ENCODE data around the gene TMEM14A. TPM values are rescaled to one million over a fixed set of nuclear protein-coding genes. Genes with fewer than 3 reads are reported as not detected.

The TMEM14A gene
- total RNA-seq, 4 donors from 2014 or later = 23.1 to 32.4 (median 26.9) TPM

DNA sequence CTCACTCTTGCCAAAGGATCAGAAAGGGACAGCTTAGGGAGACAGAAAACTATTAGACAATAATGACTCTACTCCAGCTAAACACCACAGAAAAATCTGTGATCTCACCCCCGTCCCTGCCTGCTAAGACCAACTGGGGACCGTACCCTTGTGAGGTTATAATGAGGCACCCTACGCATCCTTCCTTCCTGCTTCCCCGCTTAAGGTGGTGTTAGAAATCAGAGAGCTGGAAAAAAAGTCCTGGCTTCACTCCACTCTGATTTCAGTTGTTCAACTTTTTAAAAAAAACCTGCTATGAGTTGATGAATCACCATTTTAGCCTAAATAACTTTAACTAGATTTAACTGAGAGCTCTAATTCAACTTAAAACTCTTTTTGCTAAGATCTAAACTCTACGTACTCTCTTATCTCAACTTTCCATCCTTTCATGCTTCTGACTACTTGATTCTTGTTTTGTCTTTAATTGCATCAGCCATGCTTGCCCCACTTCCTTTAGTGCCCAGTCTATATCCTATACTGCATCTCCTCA, 35.8 kb upstream of the TMEM14A start:
- H3K27ac ChIP-seq = no peak overlapping the region
- ATAC-seq = no peak
- no peaks in the 10 kb centered on the region for H3K4me1 ChIP-seq
- TF ChIP-seq CTCF (IDR thresholded peaks at IDR 0.05) (no peak), POLR2A (IDR thresholded peaks at IDR 0.05) (no peak), POLR2AphosphoS5 (IDR thresholded peaks at IDR 0.05) (no peak), EP300 (IDR thresholded peaks at IDR 0.05) (no peak)
- H3K27me3 ChIP-seq = peaks cover 8% of the 10 kb centered on the region
- no peak overlapping the region for H3K4me3 ChIP-seq
- 66 to 69% methylated on average over 4 to 5 of the region's 5 CpGs for WGBS, 2 donors (ENCODE audit: low coverage in 1 of 2)
- no peaks in the 10 kb centered on the region for H3K36me3 ChIP-seq
- no peaks in the 10 kb centered on the region for H3K9me3 ChIP-seq

DNA sequence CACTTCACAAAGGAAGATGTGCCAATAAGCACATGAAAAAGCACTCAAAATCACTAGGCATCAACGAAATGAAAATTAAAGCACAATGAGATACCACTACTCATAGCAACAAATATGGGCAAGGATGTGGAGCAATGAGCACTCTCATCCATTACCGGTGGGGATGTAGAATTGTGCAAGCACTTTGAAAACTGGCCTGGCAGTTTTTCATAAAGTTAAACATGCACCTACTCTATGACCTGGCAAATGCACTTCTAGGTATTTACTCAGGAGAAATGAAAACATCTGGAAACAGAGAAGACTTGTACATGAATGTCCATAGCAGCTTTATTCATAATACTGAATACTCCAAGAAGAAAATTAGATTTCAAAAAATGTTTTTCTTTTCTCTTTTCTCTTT, 34.1 kb upstream of the TMEM14A start:
- peaks cover 11% of the 10 kb centered on the region for H3K27me3 ChIP-seq
- TF ChIP-seq POLR2A (IDR thresholded peaks at IDR 0.05) = no peak
- TF ChIP-seq POLR2AphosphoS5 (IDR thresholded peaks at IDR 0.05) = no peak
- no peak for TF ChIP-seq CTCF (IDR thresholded peaks at IDR 0.05)
- no peak for TF ChIP-seq EP300 (IDR thresholded peaks at IDR 0.05)
- ATAC-seq = no peak
- no peak overlapping the region for H3K4me3 ChIP-seq
- H3K9me3 ChIP-seq = no peaks in the 10 kb centered on the region
- H3K4me1 ChIP-seq = no peaks in the 10 kb centered on the region
- no peaks in the 10 kb centered on the region for H3K36me3 ChIP-seq
- H3K27ac ChIP-seq = no peak overlapping the region
- WGBS, 2 donors (ENCODE audit: low coverage in 1 of 2) = 81 to 84% methylated on average over 2 of the region's 2 CpGs

DNA sequence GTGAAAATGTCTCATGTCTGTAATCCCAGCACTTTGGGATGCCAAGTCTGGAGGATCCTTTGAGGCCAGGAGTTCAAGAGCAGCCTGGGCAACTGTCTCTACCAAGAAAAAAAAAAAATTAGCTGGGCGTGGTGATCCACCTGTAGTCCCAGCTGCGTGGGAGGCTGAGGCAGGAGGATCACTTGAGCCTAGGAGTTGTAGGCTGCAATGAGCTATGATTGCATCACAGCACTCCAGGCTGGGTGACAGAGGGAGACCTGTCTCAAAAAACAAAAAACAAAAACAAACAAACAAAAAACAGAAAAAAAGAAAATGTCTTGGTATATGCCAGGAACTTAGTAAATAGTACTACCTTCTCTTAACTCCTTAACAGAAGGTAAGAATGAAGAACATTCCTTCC, 31.4 kb upstream of the TMEM14A start:
- Histone ChIP-seq H3K36me3 (no peaks in the 10 kb centered on the region), H3K9me3 (no peaks in the 10 kb centered on the region), H3K4me1 (no peaks in the 10 kb centered on the region), H3K27me3 (peaks cover 15% of the 10 kb centered on the region), H3K27ac (no peak overlapping the region), H3K4me3 (no peak overlapping the region)
- ATAC-seq = no peak
- TF ChIP-seq CTCF (IDR thresholded peaks at IDR 0.05) = no peak
- TF ChIP-seq EP300 (IDR thresholded peaks at IDR 0.05) = no peak
- TF ChIP-seq POLR2A (IDR thresholded peaks at IDR 0.05) = no peak
- no peak for TF ChIP-seq POLR2AphosphoS5 (IDR thresholded peaks at IDR 0.05)
- WGBS, 2 donors (ENCODE audit: low coverage in 1 of 2) = 85% methylated on average over 2 of the region's 2 CpGs; no CpG with 5 or more reads in 1 of the 2 donors

- no peaks in the 10 kb centered on the region for H3K36me3 ChIP-seq
- ATAC-seq = no peak
- H3K9me3 ChIP-seq = no peaks in the 10 kb centered on the region
- H3K4me3 ChIP-seq = no peak overlapping the region
- H3K27me3 ChIP-seq = peaks cover 15% of the 10 kb centered on the region
- 34 to 47% methylated on average over 5 to 10 of the region's 11 CpGs for WGBS, 2 donors (ENCODE audit: low coverage in 1 of 2)
- H3K4me1 ChIP-seq = no peaks in the 10 kb centered on the region
- TF ChIP-seq POLR2A (IDR thresholded peaks at IDR 0.05) = no peak
- no peak overlapping the region for H3K27ac ChIP-seq
Observed at GRCh38 chr6:52640170-52640569, 30.7 kb upstream of the TMEM14A start.

- Histone ChIP-seq H3K4me3 (no peak overlapping the region), H3K27me3 (peaks cover 15% of the 10 kb centered on the region), H3K9me3 (no peaks in the 10 kb centered on the region), H3K27ac (no peak overlapping the region), H3K36me3 (no peaks in the 10 kb centered on the region), H3K4me1 (no peaks in the 10 kb centered on the region)
- TF ChIP-seq EP300 (IDR thresholded peaks at IDR 0.05) = no peak
- no peak for TF ChIP-seq POLR2A (IDR thresholded peaks at IDR 0.05)
- TF ChIP-seq POLR2AphosphoS5 (IDR thresholded peaks at IDR 0.05) = no peak
- TF ChIP-seq CTCF (IDR thresholded peaks at IDR 0.05) = no peak
- 76 to 90% methylated on average over 2 to 4 of the region's 5 CpGs for WGBS, 2 donors (ENCODE audit: low coverage in 1 of 2)
- ATAC-seq = no peak
Observed at GRCh38 chr6:52640916-52641315, 30.0 kb upstream of the TMEM14A start.
